Measurements from ENCODE around the gene EEPD1.

The EEPD1 gene

DNA sequence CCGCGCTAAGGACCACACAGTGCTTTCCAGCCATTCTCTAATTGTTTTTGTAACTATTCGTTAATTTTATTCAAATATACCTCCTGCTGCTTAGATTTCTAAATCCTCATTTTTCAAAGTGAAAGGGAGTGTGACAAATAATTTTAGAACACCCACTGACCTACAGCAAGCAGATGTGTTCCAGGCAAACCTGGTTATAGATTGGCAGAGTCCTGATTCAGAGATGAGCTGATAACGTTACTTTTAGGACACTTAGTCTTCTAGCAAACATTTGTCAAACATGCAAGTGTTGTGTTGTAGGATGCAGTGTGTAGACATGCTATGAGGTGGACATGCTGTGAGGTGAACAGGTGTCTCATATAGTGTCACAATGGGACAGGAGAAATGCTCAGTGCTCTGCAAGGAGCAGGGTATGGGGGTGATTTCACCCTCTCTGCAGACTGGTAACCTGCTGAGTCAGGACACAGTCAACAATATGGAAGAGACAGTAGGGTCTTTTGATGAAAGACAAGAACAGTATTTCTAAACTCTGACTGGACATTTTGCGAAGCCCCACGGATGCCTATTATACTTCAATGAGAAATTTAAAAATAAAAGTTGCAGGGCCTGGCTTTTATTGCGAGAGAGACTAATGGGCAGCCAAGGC, 144.4 kb downstream of the EEPD1 start:
- Histone ChIP-seq H3K27ac (ENCODE audit: low read depth, low read length) (no peak overlapping the region), H3K36me3 (ENCODE audit: control insufficient read depth in 1 of 2, insufficient read depth in 2 of 2, low read length in 2 of 2) (peaks cover 9 to 29% of the 10 kb centered on the region in 2 donors), H3K4me3 (ENCODE audit: low read depth in 1 of 2, low read length in 2 of 2) (no peak overlapping the region), H3K4me1 (ENCODE audit: control insufficient read depth in 1 of 2, insufficient read depth in 2 of 2, low read length in 2 of 2) (peaks cover 0 to 7% of the 10 kb centered on the region in 2 donors), H3K9ac (ENCODE audit: low read depth in 1 of 2, low read length in 2 of 2) (no peak overlapping the region), H3K9me3 (ENCODE audit: control insufficient read depth in 1 of 2, low read length in 2 of 2) (no peaks in the 10 kb centered on the region), H3K27me3 (ENCODE audit: control insufficient read depth in 1 of 2, insufficient read depth in 2 of 2, low read length in 2 of 2) (no peaks in the 10 kb centered on the region)

GRCh38 chr7:36298106-36298505, 145.1 kb downstream of the EEPD1 start:
- Histone ChIP-seq H3K4me3 (ENCODE audit: low read depth in 1 of 2, low read length in 2 of 2) (no peak overlapping the region), H3K9ac (ENCODE audit: low read depth in 1 of 2, low read length in 2 of 2) (no peak overlapping the region), H3K27ac (ENCODE audit: low read depth, low read length) (no peak overlapping the region), H3K36me3 (ENCODE audit: control insufficient read depth in 1 of 2, insufficient read depth in 2 of 2, low read length in 2 of 2) (peaks cover 9 to 29% of the 10 kb centered on the region in 2 donors), H3K27me3 (ENCODE audit: control insufficient read depth in 1 of 2, insufficient read depth in 2 of 2, low read length in 2 of 2) (no peaks in the 10 kb centered on the region), H3K4me1 (ENCODE audit: control insufficient read depth in 1 of 2, insufficient read depth in 2 of 2, low read length in 2 of 2) (peaks cover 0 to 13% of the 10 kb centered on the region in 2 donors), H3K9me3 (ENCODE audit: control insufficient read depth in 1 of 2, low read length in 2 of 2) (no peaks in the 10 kb centered on the region)

DNA sequence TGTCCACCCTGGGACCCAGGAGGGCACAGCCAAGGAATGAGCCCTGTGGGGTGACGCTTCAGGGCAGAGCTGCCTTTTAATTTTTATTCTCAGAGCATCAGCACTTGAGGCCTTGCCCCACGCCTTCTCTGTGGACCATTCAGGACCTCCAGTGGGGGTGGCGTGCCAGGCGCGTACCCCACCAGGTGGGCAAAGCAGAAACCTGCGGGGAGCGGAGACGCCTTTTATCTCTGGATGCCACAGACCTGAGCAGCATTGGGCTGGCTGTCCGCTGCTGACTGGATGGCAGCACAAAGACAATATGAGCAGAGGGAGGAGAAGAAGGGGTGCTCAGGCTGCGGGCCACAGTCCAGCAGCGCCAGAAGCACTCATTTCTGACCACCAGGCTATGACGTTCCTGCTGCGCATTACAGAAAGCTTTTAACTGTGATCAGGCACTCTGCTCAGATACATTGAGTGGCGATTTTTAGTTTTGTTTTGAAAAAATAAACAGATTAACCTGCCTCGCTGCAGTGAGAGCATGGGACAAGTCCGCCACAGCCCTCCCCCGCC, 146.2 kb downstream of the EEPD1 start:
- Histone ChIP-seq H3K4me3 (ENCODE audit: low read depth in 1 of 2, low read length in 2 of 2) (no peak overlapping the region), H3K9ac (ENCODE audit: low read depth in 1 of 2, low read length in 2 of 2) (no peak overlapping the region), H3K27me3 (ENCODE audit: control insufficient read depth in 1 of 2, insufficient read depth in 2 of 2, low read length in 2 of 2) (no peaks in the 10 kb centered on the region), H3K9me3 (ENCODE audit: control insufficient read depth in 1 of 2, low read length in 2 of 2) (no peaks in the 10 kb centered on the region), H3K36me3 (ENCODE audit: control insufficient read depth in 1 of 2, insufficient read depth in 2 of 2, low read length in 2 of 2) (peaks cover 9 to 29% of the 10 kb centered on the region in 2 donors), H3K4me1 (ENCODE audit: control insufficient read depth in 1 of 2, insufficient read depth in 2 of 2, low read length in 2 of 2) (peaks cover 0 to 23% of the 10 kb centered on the region in 2 donors), H3K27ac (ENCODE audit: low read depth, low read length) (no peak overlapping the region)

DNA sequence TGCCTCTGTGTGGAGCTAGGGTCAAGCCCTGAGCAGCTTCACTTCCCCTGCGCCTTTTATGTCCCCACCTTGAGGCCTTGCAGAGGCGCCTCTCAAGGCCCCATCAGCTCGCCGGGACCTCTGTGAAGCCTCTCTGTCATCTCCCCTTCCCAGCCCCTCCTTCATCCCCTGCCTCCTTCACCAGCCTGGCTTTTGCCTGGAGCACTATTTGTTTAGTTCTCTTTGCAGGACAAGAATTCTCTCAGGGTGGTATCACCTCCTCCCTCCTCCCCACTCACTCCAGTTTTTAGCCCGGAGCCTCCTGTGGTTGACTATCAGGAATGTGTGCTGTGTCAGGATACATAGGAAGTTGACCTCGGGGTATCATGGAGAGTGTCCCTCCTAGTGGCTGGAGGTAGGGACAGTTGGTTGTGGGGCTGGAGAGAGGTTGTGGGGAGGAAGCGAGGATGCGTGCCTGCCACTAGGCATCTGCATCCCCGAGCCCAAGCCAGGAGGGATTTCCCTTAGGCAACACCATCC, 146.8 kb downstream of the EEPD1 start:
- no peaks in the 10 kb centered on the region for H3K9me3 ChIP-seq (ENCODE audit: control insufficient read depth in 1 of 2, low read length in 2 of 2)
- H3K27me3 ChIP-seq (ENCODE audit: control insufficient read depth in 1 of 2, insufficient read depth in 2 of 2, low read length in 2 of 2), result no peaks in the 10 kb centered on the region
- no peak overlapping the region for H3K4me3 ChIP-seq (ENCODE audit: low read depth in 1 of 2, low read length in 2 of 2)
- peaks cover 9 to 29% of the 10 kb centered on the region in 2 donors for H3K36me3 ChIP-seq (ENCODE audit: control insufficient read depth in 1 of 2, insufficient read depth in 2 of 2, low read length in 2 of 2)
- no peak overlapping the region for H3K9ac ChIP-seq (ENCODE audit: low read depth in 1 of 2, low read length in 2 of 2)
- peaks cover 0 to 24% of the 10 kb centered on the region in 2 donors for H3K4me1 ChIP-seq (ENCODE audit: control insufficient read depth in 1 of 2, insufficient read depth in 2 of 2, low read length in 2 of 2)
- no peak overlapping the region for H3K27ac ChIP-seq (ENCODE audit: low read depth, low read length)

DNA sequence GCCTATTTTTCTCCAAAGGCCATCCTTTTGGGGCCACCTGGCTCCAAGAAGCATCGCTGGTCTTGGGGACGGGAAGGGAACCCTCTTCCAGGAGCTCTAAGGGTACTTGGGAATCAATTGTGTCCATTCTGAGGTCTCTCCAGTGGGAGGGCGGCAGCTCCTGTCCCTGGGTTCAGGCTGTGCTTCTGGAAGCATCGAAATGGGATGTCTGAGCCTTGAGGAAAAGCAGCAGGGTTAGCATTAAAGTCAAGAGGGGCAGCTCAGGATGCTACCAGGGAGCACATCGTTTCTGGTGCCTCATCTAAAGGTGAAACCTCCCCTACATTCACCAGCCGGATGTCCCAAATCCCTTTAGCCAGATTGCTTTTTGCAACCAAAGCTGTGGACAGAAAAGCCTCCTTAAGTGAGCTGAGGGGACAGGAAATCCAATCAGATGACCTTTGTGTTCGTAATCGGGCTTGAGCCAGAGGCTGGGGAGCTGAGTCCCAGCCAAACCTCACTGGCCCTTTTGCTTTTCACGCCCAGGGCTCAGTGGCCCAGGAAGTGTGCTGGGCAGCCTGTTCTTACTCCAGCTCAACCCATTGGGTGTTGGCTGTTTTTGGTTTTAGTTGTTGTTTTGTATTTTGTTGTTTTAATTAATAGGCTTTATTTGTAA, 147.8 kb downstream of the EEPD1 start:
- H3K27me3 ChIP-seq (ENCODE audit: control insufficient read depth in 1 of 2, insufficient read depth in 2 of 2, low read length in 2 of 2), result no peaks in the 10 kb centered on the region
- no peaks in the 10 kb centered on the region for H3K9me3 ChIP-seq (ENCODE audit: control insufficient read depth in 1 of 2, low read length in 2 of 2)
- no peak overlapping the region for H3K9ac ChIP-seq (ENCODE audit: low read depth in 1 of 2, low read length in 2 of 2)
- H3K36me3 ChIP-seq (ENCODE audit: control insufficient read depth in 1 of 2, insufficient read depth in 2 of 2, low read length in 2 of 2), result peaks cover 9 to 29% of the 10 kb centered on the region in 2 donors
- peaks cover 0 to 24% of the 10 kb centered on the region in 2 donors for H3K4me1 ChIP-seq (ENCODE audit: control insufficient read depth in 1 of 2, insufficient read depth in 2 of 2, low read length in 2 of 2)
- H3K4me3 ChIP-seq (ENCODE audit: low read depth in 1 of 2, low read length in 2 of 2), result no peak overlapping the region
- H3K27ac ChIP-seq (ENCODE audit: low read depth, low read length), result no peak overlapping the region

GRCh38 chr7:36301914-36302771, 149.1 kb downstream of the EEPD1 start:
- Histone ChIP-seq H3K4me3 (ENCODE audit: low read depth in 1 of 2, low read length in 2 of 2) (no peak overlapping the region), H3K27me3 (ENCODE audit: control insufficient read depth in 1 of 2, insufficient read depth in 2 of 2, low read length in 2 of 2) (no peaks in the 10 kb centered on the region), H3K9ac (ENCODE audit: low read depth in 1 of 2, low read length in 2 of 2) (no peak overlapping the region), H3K27ac (ENCODE audit: low read depth, low read length) (no peak overlapping the region), H3K4me1 (ENCODE audit: control insufficient read depth in 1 of 2, insufficient read depth in 2 of 2, low read length in 2 of 2) (peaks cover 0 to 24% of the 10 kb centered on the region in 2 donors), H3K36me3 (ENCODE audit: control insufficient read depth in 1 of 2, insufficient read depth in 2 of 2, low read length in 2 of 2) (peaks cover 4 to 25% of the 10 kb centered on the region in 2 donors), H3K9me3 (ENCODE audit: control insufficient read depth in 1 of 2, low read length in 2 of 2) (no peaks in the 10 kb centered on the region)

DNA sequence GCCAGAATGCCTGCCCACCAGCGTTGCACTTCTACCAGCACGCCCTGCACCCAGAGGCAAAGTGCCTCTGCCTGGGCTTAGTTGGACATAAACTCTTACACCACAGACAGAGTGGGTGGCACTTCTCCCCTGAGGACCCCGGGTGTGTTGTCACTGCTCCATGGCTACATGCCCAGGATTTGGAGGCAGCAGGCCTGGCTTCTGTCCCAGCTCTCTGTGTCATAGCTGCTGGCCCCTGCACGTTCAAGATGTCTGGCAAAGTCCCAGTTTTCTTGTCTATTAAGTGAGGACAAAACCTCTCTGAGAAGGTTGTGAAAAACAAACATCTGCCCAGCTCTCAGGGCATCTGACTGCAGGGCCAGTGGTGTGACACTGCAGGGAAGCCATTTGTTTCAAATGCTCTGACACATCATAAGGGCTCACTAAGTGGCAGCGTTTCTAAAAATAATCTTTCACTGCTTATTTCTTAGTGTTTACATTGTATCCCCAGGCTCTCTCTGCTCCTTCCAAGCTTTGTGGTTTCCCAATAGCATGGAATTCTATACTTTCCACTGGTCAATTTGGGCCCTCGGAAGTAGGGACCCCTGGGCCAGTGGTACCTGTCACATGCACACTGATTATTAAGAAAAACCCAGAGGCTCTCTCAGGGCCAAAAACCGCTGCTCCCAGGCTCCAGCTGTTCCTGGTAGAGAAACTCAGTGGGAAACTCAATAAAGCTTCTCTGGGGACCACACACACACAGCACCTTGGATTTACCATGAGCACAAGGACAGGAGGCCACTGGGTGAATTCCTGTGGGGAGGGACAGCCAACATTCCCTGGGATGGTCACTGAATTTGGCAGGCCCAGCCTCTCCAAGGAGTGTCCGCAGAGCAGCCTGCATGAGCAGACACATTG, 150.4 kb downstream of the EEPD1 start:
- Histone ChIP-seq H3K9ac (ENCODE audit: low read depth in 1 of 2, low read length in 2 of 2) (no peak overlapping the region), H3K36me3 (ENCODE audit: control insufficient read depth in 1 of 2, insufficient read depth in 2 of 2, low read length in 2 of 2) (peaks cover 0 to 13% of the 10 kb centered on the region in 2 donors), H3K27ac (ENCODE audit: low read depth, low read length) (no peak overlapping the region), H3K27me3 (ENCODE audit: control insufficient read depth in 1 of 2, insufficient read depth in 2 of 2, low read length in 2 of 2) (no peaks in the 10 kb centered on the region), H3K4me1 (ENCODE audit: control insufficient read depth in 1 of 2, insufficient read depth in 2 of 2, low read length in 2 of 2) (peaks cover 0 to 24% of the 10 kb centered on the region in 2 donors), H3K9me3 (ENCODE audit: control insufficient read depth in 1 of 2, low read length in 2 of 2) (no peaks in the 10 kb centered on the region), H3K4me3 (ENCODE audit: low read depth in 1 of 2, low read length in 2 of 2) (no peak overlapping the region)

- H3K4me1 ChIP-seq (ENCODE audit: control insufficient read depth in 1 of 2, insufficient read depth in 2 of 2, low read length in 2 of 2), result peaks cover 0 to 24% of the 10 kb centered on the region in 2 donors
- no peaks in the 10 kb centered on the region for H3K27me3 ChIP-seq (ENCODE audit: control insufficient read depth in 1 of 2, insufficient read depth in 2 of 2, low read length in 2 of 2)
- H3K9me3 ChIP-seq (ENCODE audit: control insufficient read depth in 1 of 2, low read length in 2 of 2), result no peaks in the 10 kb centered on the region
- H3K9ac ChIP-seq (ENCODE audit: low read depth in 1 of 2, low read length in 2 of 2), result no peak overlapping the region
- no peak overlapping the region for H3K27ac ChIP-seq (ENCODE audit: low read depth, low read length)
- no peak overlapping the region for H3K4me3 ChIP-seq (ENCODE audit: low read depth in 1 of 2, low read length in 2 of 2)
- peaks cover 0 to 9% of the 10 kb centered on the region in 2 donors for H3K36me3 ChIP-seq (ENCODE audit: control insufficient read depth in 1 of 2, insufficient read depth in 2 of 2, low read length in 2 of 2)
Measured at GRCh38 chr7:36304099-36304425, 151.0 kb downstream of the EEPD1 start.

GRCh38 chr7:36305226-36305625, 152.2 kb downstream of the EEPD1 start:
- no peaks in the 10 kb centered on the region for H3K9me3 ChIP-seq (ENCODE audit: control insufficient read depth in 1 of 2, low read length in 2 of 2)
- H3K4me3 ChIP-seq (ENCODE audit: low read depth in 1 of 2, low read length in 2 of 2), result no peak overlapping the region
- peaks cover 0 to 24% of the 10 kb centered on the region in 2 donors for H3K4me1 ChIP-seq (ENCODE audit: control insufficient read depth in 1 of 2, insufficient read depth in 2 of 2, low read length in 2 of 2)
- no peaks in the 10 kb centered on the region for H3K36me3 ChIP-seq (ENCODE audit: control insufficient read depth in 1 of 2, insufficient read depth in 2 of 2, low read length in 2 of 2)
- H3K9ac ChIP-seq (ENCODE audit: low read depth in 1 of 2, low read length in 2 of 2), result no peak overlapping the region
- no peaks in the 10 kb centered on the region for H3K27me3 ChIP-seq (ENCODE audit: control insufficient read depth in 1 of 2, insufficient read depth in 2 of 2, low read length in 2 of 2)
- no peak overlapping the region for H3K27ac ChIP-seq (ENCODE audit: low read depth, low read length)

Measured in duodenal mucosa (tissue), 2 donors.